Head of caudate nucleus (tissue), 42 donors: Measurements from ENCODE around the gene HMGB1.

Source experiments
- DNase-seq, 42 donors: peaks; one replicate each; pipeline versions ENCODE4 v3.0.0 to v3.0.0-alpha.2; 2020 to 2021; ENCODE audit warnings: mixed read lengths in 7 of 42
- intact Hi-C: fragments of 100-400 bp; cut with DNase I; formaldehyde crosslinking; loops from one replicate; pipeline ENCODE4 v1.15.0; 2022

The HMGB1 gene

DNA sequence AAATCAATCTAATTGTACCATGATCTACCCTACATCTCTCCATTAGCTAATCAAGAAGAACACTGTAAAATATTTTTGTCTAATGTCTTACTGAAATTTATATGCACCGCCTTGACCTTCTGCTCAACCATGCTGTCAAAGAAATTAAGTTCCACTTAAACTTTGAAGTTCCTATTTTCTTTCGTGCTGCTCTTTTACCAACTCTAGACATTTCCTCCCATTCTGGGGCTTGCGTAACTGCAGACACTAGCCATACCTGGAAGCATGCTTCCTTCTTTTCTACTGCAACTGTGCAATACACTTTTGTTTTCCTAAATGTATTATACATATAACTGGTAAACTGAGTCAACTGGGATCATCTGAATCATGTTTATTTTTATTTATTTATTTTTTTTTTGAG is 51.9 kb downstream of the HMGB1 start:
- intact Hi-C loops: no loop called here
- no peak for DNase-seq

GRCh38 chr13:30412346-30412745 is 53.4 kb downstream of the HMGB1 start:
- DNase-seq: no peak
- intact Hi-C loops: no loop called here

GRCh38 chr13:30410705-30411125 is 55.0 kb downstream of the HMGB1 start:
- intact Hi-C loops: no loop called here
- no peak for DNase-seq

DNA sequence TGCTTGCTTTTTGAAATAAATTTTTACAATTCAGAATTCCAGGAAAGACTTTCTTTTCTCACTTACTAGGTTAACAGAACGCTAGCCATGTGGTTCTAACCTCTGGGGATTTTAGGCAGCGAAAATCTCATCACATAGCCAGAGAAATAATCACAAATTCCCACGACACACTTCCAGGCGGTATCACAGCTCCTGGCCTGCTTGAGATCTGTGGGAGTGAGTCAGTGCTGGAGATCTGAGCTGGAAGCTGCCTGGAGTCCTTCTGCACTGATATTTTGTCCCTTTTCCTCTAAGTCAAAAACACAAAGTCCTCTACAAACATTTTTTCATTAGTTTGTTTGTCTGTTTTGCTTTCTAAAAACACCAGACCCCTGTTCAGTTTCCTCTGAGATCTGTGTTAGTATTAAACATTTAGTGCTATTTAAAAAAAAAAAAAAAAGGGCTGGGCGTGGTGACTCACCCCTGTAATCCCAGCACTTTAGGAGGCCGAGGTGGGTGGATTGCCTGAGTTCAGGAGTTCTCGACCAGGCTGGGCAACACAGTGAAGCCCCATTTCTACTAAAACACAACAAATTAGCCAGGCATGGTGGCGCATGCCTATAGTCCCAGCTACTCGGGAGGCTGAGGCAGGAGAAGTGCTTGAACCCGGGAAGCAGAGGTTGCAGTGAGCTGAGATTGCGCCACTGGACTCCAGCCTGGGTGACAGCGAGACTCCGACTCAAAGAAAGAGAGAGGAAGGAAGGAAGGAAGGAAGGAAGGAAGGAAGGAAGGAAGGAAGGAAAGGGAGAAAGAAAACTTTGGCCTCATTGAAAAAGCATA is 55.6 kb downstream of the HMGB1 start:
- no peak for DNase-seq
- intact Hi-C loops: loop anchor here (5.0 to 10.0 kb wide), 2 partner anchors 207 to 395 kb away; partner anchors contain the start of gene USPL1

DNA sequence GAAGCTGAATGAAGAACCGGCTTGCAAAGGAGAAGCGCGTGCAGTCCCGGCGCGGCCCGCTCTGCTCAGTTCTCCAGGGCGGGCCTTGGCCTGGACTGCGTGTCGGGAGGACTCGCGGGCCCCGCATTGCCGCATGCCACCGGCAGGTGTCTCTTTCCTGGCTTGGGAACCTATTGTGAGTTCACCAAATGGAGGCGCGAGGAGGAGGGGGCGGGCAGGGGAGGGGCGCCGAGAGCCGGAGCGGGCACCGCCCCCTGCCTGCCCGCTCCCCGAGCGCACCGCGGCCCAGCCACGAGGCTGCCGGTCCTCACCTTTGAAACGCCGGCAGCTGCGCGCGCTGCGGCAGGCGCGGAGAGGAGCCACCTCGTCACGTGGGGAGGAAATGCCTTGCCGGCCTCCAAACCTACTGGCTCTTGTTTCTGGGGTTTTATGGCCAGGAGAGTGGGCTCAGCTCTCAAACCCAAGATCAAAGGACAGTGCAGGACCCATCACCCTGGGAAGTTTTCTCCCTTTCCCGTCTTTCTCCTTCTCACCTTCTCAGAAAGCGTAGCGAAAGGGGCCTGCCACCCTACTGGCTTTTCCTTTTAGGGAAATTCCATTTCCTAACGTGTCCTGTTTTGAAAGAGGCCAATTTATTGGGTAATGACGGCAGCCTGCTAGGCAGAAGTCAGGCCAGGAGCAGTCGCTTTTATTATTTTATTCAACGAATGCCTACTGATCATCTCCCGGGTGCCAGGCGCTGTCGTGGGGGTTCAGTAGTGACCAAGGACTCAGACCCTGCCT is 57.2 kb downstream of the HMGB1 start:
- DNase-seq: peak; percentile 89 to 97 (median 93)
- intact Hi-C loops: loop anchor here (5.0 to 10.0 kb wide), 2 partner anchors 209 to 396 kb away; partner anchors contain the start of gene USPL1

GRCh38 chr13:30406779-30407416 is 58.8 kb downstream of the HMGB1 start:
- intact Hi-C loops: loop anchor here (5.0 to 10.0 kb wide), 2 partner anchors 210 to 398 kb away; partner anchors contain the start of gene USPL1
- no peak for DNase-seq
